ENCODE measurements around the gene ADRA2A.

The ADRA2A gene

DNA sequence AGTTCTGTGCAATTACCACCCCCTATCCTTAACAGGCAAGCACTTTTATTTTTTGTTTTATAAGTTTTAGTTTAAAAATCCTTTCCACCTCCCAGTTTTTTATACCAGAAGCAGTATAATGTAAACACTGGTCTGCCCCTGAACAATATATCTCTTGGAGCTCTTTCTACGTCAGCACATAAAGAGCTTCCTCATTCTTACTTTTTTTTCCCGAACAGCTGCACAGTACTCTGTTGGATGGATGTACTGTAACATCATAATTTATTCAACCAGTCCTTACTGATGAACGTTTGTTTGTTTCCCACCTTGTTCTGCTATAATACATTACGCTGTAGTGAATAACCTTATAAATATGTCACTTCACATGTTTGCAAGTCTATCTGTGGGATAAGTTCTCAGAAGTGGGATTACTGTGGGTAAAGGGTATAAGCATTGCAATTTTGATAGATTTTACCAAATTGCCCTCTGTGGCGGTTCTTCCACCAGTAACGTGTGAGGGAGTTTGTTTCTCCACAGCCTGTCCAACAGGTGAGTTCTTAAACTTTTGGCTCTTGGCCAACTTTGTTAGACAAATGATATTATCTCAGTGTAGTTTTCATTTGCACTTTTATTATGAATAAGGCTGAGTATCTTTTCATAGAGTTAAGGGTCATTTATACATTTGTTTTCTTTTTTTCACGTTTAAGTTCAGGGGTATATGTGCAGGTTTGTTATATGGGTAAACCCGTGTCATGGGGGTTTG is 32.8 kb downstream of the ADRA2A start:
- no peak for DNase-seq (ENCODE audit: low read depth in 2 of 2)

DNA sequence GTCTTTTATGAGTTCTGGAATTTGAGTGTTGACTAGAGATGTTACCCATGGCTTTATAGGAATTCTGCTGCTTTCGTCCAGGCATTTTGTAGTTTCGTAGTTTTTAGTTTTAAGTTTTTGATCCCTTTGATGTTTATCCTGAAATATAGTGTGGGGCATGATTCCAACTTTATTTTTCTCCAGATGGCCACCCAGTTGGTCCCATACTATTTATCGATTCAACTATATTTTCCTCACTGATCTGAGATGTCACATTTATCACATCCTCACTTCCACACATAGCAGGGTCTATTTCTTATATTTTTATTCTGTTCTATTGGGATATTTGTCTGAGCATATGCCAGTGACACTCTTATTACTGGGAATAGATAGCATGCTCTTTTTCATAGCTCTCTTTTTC is 33.9 kb downstream of the ADRA2A start:
- no peak for DNase-seq (ENCODE audit: low read depth in 2 of 2)

DNA sequence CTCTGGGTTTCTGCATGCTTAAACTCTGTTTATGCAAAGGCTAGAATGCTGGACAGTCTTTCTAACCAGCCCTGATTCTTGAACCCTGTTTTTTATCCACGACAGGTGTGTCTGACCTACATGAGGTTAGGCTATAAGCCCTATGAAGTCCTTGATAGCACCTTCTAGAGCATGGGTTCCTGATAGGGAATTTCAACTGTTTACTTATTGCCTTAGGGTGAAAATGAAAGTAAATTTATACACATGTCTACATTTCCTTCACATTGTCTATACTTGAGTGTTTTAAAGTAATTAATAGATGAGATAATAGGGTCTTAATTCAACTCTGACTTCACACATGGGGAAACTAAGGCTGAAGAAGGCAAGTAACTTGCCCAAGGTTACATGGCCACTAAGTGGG is 35.5 kb downstream of the ADRA2A start:
- no peak for DNase-seq (ENCODE audit: low read depth in 2 of 2)

DNA sequence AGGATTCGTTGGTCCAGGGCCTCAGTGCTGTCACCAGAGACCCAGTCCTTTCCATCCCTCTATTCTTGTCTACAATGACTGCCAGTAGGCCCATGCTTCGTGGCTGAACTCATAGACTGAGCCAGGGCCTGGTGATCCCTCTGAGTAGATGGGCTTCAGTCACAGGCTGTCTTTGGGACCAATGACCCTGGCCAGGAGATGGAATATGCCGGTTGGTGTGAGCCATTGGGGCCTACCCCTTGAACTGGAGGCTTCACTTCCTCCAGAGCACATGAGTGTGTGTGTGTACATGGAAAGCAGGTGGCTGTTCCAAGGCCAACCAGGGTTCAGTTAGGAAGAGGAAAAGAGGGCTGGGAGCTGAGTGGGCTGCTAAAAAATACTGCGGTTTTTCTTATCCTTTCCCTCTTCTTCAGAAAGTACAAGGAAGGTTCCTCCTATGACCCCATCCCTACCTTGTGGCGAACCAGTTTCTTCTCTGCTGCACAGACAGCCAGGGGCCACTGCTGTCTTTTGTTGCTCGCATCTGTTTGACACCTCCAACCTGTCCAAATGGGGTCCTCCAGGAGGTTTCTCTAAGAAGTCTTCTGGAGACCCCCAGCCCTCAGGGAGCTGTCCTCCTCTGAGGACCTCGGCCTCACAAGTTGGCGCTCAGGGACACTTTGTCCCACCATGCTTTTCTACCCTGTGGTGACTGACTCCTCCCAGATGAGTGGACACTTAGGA is 36.6 kb downstream of the ADRA2A start:
- DNase-seq (ENCODE audit: low read depth in 2 of 2) = no peak

DNA sequence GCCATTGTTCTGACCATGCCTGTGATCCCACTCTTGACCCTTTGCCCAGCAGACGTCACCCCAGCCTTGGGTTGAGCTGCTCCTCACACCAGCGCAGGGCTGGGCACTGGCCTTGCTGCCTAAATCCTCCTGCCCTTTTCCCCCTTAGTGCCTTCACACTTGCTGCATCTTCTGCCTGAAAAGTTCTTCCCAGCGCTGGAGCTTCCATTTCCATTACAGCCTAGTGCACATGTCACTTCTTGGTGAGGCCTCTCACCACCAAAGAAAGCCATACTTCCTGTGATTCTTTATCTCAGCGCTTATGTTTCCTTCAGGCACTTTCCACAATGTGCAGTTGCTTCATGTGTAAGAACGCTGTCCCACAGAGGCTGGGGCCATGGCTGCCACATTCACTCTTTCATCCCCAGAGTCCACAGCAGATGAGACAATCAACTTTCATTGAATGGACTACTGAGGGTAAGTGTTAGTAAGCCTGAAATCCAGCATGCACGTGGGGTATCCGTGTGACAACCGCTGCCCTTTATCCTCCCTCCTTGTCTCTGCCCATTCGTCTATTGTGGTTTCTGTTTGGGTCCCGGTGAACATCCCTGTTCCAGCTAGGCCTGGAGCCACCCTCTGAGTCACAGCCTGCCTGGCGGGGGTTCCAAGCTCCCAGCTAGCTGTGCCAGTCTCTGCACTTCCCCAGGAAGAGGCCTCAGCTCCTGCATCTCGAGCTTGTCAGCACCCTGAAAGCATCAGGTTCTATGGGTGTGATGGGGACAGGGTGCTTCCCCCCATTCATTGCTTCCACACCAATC is 37.3 kb downstream of the ADRA2A start:
- no peak for DNase-seq (ENCODE audit: low read depth in 2 of 2)

DNA sequence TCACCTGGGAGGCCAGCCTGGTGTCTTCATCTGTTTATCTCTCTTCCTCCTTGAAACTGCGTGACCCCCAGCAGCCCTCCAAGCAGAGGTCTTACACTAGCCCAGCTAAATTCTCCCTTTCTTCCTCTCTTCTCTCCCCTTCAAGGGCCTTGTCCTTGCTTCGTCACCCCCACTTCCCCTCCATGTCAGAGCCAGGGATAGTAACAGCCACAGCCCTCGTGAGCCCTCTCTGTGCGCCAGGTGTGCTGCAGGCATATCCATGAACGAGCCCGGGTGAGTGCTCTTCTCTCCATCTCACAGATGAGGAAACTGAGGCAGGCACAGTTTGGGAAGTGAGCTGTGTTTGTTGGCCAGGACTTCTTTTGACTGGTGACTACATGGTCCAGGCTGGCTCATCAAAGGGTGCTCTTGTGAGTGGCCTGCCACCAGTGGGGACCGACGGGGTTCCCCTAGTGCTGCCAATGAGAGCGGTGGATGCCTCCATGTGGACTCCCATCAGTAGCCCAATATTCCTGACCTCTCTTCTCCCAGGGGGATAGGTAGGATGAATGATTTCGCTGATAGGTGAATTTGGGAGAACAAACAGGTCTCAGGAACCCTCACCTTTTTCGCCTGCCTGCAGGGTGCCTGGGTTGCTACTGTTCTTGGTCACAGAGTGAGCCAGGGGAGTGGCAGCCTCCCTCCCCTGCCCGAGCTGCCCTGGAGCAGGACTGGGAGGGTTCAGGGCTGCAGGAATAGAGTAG is 38.1 kb downstream of the ADRA2A start:
- DNase-seq (ENCODE audit: low read depth in 2 of 2) = no peak

DNA sequence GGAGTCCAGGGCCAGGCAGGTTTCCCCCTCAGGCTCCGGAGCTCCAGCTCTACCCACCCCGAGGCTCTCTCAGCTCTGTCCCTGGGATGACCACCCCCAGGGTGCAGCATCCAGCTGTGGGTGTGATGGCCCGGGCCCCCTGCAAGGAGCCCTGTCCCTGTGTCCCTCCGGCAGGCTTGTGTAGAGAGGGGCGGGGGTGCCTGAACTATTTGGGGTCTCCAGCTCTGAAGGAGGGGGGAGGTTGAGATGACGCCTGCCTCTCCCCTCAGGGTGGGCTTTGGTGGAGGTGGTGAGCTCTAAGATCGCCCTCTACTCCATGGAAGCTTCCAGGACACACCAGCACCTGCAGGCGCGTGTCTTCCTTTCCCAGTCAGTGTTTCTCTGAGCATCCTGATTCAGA is 39.4 kb downstream of the ADRA2A start:
- no peak for DNase-seq (ENCODE audit: low read depth in 2 of 2)

DNA sequence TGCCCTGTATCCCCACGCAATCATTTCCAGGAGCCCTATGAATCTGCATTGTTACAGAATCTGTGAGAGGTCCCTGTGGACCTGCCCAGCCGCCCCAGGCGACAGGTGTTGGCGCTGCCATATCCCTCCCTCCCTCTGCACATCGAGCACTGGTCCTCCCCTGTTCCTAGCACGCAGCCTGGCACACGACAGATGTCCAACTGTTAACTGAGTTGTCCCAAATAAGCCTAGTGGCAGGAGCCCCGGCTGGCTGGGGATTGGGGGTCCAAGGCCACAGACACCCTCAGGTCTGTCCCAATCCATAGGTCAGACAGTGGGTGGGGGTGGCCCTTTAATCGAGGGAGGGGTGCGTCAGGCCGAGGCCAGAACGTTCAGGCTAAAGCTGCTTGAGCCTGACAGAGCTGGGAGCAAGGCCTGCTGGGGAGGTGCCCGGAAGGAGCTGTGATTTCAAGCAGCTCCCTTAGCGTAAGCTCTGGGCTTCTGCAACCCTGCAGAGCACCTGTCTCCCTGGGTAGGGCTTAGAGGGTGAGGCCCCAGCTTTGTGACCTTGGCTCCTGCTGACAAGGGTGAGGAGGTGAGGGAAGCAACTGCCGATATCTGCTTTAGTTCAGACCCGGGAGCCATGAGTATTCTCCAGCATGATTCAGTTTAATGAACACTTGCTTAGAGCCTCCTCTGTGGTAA is 40.1 kb downstream of the ADRA2A start:
- DNase-seq (ENCODE audit: low read depth in 2 of 2) = no peak

DNA sequence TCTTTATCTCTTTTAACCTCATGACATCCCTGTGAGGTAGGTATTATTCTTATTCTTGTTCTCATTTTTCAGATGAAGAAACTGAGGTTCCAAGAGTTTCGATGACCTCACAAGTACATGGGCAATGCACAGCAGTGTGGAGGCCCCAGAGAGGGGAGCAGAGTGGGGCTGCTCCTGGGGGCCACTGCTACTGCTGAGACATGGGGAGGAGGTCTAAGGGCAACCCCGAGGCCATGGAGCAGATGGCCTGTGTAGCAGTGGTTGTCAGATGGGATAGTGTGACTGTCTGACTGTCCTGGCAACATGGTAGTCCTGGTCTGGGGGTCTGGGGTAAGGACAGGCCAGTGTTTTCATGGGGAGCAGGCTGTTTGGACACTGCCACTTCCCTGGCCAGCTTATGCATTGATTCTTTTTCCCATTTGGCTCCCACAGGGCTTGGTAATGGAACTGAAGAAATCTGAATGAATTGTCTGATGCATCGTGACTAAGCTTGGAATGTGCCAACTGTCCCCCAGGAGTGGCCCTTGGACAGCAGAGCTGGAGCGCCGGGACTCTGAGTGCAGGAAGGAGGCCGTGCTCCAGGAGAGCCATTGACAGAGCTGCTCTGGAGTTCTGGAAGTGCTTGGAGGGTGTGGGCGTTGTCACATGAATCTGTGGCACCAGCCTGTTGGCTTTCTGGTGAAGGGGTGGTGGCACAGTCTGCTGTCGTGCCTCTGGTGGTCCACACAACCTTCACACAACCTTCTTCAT is 40.9 kb downstream of the ADRA2A start:
- DNase-seq (ENCODE audit: low read depth in 2 of 2) = no peak

DNA sequence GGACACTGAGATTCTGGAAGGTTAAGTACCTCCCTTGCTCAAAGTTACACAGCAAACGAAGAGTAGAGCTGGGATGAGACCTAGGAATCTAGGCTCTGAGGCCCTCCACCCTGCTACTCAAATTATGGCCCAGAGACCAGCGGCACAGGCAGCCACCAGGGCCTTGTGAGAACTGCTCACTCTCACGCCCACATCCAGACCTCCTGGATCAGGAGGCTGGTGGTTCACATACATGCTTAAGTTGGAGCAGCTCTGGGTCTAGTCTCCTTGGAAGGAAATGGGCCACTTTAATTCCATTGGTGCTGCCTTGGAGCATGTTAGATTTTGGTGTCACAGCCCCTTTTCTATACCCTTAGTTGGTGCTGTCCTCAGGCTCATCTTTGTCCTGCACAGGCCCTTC is 41.9 kb downstream of the ADRA2A start:
- no peak for DNase-seq (ENCODE audit: low read depth in 2 of 2)

DNA sequence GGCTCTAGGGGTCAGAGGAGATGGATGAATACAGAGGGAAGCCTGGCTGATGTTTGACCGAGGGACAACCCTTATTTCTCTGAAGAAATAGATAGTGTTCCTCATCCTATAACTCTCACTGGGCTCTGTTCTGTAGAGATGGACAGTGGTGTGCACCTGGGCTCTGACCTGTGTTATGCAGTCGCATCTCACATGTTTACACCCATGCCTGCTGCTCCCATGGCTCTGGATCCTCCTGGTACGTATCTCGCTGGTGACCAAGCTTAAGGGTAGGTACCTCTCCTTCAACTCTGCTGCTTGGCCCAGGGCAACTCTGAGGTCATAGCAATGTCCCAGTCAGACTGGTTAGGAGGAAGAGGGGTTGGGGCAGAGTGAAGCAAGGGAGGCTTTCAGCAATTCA is 42.8 kb downstream of the ADRA2A start:
- no peak for DNase-seq (ENCODE audit: low read depth in 2 of 2)

DNA sequence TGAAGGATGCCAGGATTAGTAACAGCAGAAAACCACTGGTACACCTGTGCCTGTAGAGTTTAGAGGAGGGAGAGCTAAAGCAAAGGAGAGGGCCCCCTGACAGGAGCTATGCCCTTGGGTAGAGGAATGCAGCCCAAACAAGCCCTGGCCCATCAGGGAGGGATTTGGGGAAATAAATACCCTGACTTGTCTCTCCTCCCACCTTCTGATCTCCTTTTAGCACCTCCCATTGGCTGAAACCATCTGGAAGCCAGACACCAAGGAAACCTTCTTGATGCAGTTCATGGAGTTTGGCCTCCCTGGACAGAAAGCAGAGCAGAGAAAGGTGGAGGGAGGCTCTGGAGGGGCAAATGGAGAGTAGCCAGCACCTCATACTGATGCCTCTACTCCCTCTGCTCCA is 45.3 kb downstream of the ADRA2A start:
- no peak for DNase-seq (ENCODE audit: low read depth in 2 of 2)

DNA sequence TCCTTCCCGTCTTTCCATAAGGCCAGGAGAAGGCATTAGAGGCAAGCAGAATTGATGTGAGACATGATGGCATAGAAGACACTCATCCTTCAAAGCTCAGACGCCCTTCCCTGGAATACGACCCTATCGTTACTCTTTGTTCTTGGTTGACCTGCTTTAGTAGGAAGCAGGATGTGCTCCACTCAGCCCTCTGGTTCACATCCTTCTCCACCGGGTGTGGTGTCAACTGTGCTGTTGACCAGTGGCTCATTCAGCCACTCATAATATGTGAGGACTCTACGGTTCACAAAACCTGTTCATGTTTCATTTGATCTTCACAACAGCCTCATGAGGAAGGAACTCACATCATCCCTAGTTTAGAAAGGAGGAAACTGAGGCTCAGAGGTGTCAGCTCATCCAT is 47.1 kb downstream of the ADRA2A start:
- DNase-seq (ENCODE audit: low read depth in 2 of 2) = no peak

DNA sequence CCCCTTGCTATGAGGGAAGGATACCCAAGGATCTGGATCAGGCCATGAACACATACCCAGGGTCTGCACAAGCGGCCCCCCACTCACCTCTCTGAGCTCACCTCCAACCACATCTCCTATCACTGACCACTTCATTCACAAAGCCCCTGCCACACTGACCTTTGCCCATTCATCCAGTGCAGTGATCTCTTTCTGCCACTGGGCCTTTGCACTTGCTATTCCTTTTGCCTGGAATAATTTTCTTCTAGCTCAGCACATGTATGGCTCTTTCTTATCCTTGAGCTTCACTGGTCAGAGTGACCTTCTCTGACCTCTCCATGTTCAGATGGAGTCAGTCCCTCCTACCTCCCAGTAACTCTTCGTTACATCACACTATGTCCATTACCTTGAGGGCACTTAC is 48.3 kb downstream of the ADRA2A start:
- no peak for DNase-seq (ENCODE audit: low read depth in 2 of 2)

DNA sequence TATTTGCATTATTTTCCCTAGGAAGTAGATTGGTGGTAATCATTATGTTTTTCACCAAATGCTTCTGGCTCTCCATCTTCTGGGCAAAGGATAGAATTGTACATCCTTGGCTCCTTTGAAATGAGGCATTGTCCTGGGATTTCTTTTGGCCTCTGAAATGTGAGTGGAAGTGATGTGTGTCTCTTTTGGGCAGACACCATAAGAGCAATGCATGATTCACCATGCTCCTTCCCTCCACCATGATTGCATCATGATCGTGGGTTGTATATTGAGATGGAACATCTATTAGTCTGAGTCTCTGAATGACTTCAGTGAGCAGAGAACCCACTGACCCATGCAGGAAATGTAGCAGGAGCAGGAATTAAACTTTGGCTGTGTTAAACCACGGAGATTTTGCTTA is 49.2 kb downstream of the ADRA2A start:
- no peak for DNase-seq (ENCODE audit: low read depth in 2 of 2)

DNA sequence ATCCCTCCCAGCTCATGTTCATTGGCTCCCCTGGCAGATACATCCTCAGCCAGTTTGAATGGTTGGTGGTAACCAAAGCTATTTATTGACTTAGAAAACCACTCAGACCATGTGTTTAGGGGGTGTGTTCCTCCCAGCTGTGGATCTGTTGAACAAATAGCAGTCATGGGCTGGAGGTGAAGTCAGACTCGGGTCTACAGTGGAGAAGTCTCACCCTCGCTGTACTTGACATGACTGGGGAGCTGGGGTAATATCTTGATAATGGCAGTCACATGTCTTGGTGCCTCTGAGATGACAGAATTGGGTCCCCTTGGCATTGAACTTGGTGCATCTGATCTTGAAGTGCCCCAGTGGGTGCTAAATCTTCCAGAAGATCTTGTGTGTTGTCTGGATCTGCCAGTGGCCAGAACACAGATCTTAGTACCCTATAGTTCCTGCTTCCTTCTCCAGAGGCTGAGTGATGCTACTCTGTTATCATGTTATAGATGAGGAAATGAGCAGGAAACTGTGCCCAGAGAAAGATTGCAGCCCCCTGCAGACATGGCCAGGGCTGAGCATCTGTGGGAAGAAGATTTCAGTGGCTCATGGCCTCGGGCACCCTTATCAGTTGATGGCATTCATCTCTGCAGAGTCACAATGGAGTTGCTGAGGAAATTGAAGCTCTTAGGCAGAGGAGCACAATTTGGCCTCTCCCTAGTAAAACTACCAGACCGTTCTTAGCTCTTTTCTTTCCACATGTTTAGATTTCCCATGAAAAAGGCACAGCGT is 50.4 kb downstream of the ADRA2A start:
- DNase-seq (ENCODE audit: low read depth in 2 of 2) = no peak

DNA sequence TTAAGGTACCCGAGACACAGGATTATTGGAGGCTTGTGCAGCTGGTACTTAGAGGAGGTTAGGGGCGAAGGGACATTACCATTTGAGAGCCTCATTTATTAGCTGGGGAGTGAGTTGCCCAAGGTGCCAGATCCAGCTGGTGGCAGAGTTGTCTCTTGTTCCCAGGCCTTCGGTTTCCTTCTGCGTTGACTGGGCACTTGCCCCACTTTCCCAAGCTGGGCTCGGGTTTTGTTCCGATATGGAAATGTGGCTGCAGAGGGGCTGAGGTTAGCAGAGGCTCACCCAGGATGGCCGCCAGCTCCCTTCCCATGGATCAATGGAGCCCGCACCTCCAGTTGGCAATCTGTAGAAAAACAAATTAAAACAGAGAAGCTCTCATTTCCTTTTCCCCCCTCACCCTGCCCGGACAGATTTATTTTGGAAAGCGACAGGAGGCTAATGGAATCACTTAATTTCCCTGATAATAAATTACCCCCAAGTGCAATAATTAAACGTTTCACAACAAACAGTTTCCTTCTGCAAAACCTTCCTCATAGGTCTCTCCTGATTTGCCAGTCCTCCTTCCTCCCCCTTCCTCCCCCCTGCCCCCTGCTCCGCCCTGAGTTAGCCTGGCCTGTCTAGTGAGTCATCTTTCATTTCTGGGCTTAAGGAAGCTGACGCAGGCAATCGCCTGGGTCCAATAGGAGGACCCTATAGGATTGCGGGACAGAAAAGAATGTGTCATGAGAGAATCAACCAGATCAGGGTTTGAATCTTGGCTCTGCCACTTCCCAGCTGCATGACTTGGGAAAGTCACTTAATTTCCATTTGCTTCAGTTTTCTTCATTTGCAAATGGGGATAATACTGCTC is 51.7 kb downstream of the ADRA2A start:
- no peak for DNase-seq (ENCODE audit: low read depth in 2 of 2)

DNA sequence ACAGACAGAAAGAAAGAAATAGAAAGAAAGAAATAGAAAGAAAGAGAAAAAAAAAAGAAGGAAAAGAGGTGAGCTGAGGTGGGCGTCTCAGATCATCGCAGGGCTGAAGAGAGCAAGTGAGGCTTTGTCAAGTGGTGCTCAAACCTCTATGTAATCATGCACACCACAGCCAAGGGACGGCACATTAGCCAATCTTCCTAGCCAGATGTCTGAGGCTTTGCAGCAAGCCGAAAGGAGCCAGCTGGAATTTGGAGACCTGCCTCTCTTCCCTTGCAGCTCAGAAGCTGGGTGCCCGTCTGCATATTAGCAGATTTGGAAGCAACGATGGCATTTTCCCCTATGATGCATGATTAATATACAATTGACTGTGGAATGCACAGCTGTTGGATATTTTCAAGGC is 52.5 kb downstream of the ADRA2A start:
- no peak for DNase-seq (ENCODE audit: low read depth in 2 of 2)

DNA sequence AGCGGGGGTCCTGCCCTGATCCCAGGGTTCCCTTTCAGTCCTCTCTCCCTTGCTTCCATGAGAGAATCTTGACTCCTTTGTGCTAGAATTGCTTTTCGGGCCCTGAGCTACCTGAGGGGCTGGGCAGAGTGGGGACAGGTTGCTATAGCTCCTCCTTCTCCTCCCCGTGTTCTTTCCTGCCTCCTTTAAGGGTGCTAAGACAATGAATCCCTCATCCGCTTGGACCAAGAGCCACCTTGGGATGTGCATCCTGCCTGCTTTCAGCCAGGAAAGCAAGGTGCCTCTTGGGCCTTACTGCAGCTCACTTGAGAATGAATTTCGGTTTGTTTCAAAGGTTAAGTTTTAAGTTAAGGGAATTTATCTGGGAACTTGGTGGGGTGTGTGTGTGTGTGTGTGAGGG is 53.6 kb downstream of the ADRA2A start:
- no peak for DNase-seq (ENCODE audit: low read depth in 2 of 2)
